Measurements from ENCODE around the gene SLC44A1.

Gene SLC44A1

DNA sequence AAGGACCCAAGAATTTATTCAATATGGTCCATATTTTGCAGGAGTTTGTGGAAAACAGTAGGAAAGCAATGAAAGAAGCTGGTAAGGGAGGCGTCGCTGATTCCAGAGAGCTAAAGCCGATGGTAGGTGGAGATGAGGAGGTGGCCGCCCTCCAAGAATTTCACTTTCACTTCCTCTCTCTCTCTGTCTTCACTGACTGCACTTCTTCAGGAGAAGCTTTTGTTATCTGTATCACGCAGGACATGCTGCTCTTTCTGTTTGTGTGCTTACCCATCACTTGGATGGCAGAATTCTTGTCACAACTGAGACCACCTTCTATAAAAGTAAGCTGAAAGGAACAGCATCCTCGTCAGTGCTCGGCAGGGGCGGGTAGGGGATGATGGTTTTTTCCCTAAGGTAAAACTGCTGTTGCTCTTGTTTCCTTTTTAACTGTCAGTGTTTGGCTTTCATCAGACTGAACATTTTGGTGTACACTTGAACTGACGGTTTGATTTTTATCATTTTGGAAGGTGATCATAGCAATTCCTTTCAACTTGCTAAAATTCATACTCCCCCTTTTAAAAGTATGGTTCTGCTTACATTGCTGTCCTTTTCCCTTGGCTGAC lies 141.0 kb downstream of the SLC44A1 start:
- DNase-seq (ENCODE audit: low read depth in 2 of 2), result peak; percentile 45 to 66
- peak overlapping the region in 1 of 2 donors; percentile 38 for H3K4me3 ChIP-seq (replicated peaks in 1 of 2; ENCODE audit: low read depth in 2 of 2, low read length in 2 of 2)

DNA sequence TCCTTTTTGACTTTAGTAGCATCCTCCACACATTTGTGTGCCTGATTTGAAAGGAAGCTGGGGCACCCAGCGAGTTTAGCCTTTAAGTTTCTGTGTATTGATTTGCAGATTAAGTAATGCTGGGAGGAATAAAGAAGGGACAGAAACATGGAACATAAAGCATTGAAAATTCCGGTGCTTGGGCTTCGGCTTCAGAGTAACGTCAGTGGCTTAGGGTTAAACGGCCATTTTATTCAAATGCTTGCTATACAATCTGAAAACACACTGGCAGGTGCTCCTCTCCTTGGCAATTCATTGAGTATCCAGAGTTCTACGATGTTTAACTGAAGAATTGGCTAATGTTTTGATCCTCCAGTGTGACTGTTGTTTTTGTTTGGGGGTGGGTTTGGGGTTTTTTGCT lies 145.3 kb downstream of the SLC44A1 start:
- TF ChIP-seq, protein P1, sequence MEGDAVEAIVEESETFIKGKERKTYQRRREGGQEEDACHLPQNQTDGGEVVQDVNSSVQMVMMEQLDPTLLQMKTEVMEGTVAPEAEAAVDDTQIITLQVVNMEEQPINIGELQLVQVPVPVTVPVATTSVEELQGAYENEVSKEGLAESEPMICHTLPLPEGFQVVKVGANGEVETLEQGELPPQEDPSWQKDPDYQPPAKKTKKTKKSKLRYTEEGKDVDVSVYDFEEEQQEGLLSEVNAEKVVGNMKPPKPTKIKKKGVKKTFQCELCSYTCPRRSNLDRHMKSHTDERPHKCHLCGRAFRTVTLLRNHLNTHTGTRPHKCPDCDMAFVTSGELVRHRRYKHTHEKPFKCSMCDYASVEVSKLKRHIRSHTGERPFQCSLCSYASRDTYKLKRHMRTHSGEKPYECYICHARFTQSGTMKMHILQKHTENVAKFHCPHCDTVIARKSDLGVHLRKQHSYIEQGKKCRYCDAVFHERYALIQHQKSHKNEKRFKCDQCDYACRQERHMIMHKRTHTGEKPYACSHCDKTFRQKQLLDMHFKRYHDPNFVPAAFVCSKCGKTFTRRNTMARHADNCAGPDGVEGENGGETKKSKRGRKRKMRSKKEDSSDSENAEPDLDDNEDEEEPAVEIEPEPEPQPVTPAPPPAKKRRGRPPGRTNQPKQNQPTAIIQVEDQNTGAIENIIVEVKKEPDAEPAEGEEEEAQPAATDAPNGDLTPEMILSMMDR (IDR thresholded peaks at IDR 0.05; ENCODE audit: low read depth, low read length), result no peak
- no peak for DNase-seq (ENCODE audit: low read depth in 2 of 2)
- no peak overlapping the region for H3K4me3 ChIP-seq (replicated peaks in 1 of 2; ENCODE audit: low read depth in 2 of 2, low read length in 2 of 2)

More for the DNA sequence above, 141.0 kb downstream of the SLC44A1 start:
- TF ChIP-seq, protein P1 (IDR thresholded peaks at IDR 0.05; ENCODE audit: low read depth, low read length), result no peak

DNA sequence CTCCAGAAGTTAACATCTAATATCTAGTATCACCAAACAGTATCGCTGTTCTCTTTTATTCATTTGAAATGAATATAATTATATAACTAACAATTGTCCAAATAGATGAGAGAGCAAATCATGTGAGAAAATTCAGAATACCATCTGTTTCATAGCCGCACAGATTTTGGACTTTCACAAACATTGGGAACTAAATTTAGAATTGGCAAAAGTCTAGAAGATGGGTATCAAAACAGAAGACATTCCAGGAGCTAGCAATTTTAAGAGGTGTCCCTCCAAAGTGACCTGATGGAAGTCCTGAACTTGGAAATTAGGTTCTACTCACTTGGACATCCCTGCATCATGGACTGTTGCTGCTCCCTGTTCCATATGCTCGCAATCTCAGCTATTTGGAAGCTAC lies 146.4 kb downstream of the SLC44A1 start:
- TF ChIP-seq, protein P1 (IDR thresholded peaks at IDR 0.05; ENCODE audit: low read depth, low read length), result no peak
- DNase-seq (ENCODE audit: low read depth in 2 of 2), result no peak
- no peak overlapping the region for H3K4me3 ChIP-seq (replicated peaks in 1 of 2; ENCODE audit: low read depth in 2 of 2, low read length in 2 of 2)

DNA sequence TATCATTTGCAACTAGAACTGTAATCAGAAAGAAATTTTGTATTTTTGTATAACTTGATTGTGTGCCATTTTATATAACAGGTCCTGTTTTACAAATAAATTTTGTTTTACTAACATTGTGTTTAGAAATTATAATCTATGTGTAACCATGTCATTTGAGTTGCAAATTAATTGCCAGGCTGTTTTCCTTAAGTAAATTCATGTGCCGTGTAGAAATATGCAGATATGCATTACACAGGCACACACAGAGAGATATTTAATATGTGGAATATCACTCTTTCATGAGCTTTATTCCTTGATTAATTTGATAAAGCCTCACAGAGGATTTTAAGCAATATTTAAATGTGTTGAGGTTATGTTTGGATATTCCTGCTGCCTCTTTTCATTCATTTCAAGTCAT lies 146.8 kb downstream of the SLC44A1 start:
- no peak for DNase-seq (ENCODE audit: low read depth in 2 of 2)
- TF ChIP-seq, protein P1 (IDR thresholded peaks at IDR 0.05; ENCODE audit: low read depth, low read length), result no peak
- H3K4me3 ChIP-seq (replicated peaks in 1 of 2; ENCODE audit: low read depth in 2 of 2, low read length in 2 of 2), result no peak overlapping the region

DNA sequence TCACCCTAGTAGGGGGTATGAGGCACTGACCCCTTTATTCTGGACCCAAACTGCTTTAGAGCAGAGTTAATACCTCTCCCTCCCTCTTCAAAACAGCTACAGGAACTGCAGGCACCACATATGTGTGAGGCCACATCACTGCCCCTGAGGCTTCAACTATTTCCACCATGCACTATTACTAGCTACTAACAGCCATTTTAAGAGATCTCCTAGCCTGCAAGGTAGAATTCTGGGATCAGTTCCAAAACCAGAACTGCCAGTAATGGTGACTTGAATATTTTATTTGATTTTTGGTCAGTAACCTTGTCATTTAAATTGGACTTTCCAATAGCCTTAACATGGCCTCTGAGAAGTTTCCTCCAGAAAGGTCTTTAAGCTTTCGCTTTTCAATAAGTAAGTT lies 148.1 kb downstream of the SLC44A1 start:
- DNase-seq (ENCODE audit: low read depth in 2 of 2), result no peak
- no peak overlapping the region for H3K4me3 ChIP-seq (replicated peaks in 1 of 2; ENCODE audit: low read depth in 2 of 2, low read length in 2 of 2)

DNA sequence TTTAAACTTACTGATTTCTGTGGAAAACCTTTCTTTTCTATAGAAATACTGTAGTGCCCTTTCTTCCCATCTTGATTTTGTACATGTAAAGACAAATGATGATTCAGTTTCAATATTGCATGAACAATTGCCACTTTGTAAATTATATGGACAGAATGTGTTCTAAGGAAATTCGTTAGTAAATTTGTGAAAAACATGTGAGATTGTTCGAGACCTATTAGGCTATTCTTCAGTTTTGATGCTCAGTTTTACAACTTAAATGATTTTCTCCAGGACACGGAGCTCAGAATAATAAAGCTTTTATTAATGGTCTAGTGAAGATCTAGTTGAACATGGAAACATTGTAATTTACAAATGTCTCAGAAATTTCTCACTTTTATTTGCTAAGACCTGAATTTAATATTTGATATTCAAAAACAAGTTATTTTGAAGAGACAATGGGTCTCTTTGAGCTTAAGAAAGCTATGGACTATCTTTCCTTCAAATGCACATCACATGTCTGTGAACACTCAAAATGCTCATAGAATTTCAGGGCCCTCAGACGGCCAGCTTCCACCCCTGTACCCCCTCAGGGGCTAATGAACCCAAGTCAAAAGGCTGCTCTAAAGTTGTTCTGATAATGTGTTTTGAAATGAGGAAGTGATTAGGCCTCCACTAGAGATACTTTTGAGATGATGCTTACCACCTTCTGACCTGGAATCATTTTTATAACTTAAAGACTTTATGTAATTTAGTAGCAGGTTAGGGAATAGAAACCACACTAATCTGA lies 149.3 kb downstream of the SLC44A1 start:
- no peak for DNase-seq (ENCODE audit: low read depth in 2 of 2)

More for the DNA sequence above, 148.1 kb downstream of the SLC44A1 start:
- TF ChIP-seq, protein P1 (IDR thresholded peaks at IDR 0.05; ENCODE audit: low read depth, low read length), result no peak

More for the DNA sequence above, 149.3 kb downstream of the SLC44A1 start:
- TF ChIP-seq, protein P1 (IDR thresholded peaks at IDR 0.05; ENCODE audit: low read depth, low read length), result no peak
- no peak overlapping the region for H3K4me3 ChIP-seq (replicated peaks in 1 of 2; ENCODE audit: low read depth in 2 of 2, low read length in 2 of 2)
